ENCODE measurements around the gene HDGFL2.
"Not testable (repeated sequence)": the region's sequence is repeated elsewhere in the genome, so short reads cannot be mapped to it uniquely, and the experiment has no call there.

Gene HDGFL2

DNA sequence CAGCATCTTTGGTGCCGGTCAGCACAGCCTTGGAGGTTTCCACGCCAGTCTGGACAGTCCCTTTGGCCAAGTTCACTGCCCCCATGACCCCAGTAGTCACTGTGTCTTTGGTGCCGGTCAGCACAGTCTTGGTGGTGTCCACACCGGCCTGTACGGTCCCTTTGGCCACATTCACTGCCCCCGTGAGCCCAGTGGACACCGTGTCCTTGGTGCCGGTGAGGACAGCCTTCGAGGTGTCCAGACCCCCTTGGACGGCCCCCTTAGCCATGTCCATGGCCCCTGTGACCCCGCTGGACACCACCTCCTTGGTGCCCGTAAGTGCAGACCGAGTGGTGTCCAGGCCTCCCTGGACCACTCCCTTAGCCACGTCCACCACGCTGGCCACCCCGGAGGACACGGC is 41.2 kb downstream of the HDGFL2 start:
- no peak for DNase-seq (ENCODE audit: low read depth in 2 of 2)

DNA sequence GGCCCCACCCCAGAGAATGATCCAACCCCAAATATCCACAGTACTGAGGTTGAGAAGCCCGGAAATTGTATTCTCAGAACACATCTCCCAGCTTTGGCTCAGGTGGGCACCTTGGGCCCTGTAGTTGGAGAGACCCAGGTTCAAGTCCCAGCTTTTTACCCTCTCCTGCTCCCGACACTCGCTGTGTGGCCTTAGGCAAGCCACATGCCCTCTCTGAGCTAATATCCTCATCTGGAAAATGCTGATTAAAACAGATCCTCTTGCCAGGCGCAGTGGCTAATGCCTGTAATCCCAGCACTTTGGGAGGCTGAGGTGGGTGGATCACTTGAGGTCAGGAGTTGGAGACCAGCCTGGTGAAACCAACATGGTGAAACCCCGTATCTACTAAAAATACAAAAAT is 43.6 kb downstream of the HDGFL2 start:
- no peak for DNase-seq (ENCODE audit: low read depth in 2 of 2)

DNA sequence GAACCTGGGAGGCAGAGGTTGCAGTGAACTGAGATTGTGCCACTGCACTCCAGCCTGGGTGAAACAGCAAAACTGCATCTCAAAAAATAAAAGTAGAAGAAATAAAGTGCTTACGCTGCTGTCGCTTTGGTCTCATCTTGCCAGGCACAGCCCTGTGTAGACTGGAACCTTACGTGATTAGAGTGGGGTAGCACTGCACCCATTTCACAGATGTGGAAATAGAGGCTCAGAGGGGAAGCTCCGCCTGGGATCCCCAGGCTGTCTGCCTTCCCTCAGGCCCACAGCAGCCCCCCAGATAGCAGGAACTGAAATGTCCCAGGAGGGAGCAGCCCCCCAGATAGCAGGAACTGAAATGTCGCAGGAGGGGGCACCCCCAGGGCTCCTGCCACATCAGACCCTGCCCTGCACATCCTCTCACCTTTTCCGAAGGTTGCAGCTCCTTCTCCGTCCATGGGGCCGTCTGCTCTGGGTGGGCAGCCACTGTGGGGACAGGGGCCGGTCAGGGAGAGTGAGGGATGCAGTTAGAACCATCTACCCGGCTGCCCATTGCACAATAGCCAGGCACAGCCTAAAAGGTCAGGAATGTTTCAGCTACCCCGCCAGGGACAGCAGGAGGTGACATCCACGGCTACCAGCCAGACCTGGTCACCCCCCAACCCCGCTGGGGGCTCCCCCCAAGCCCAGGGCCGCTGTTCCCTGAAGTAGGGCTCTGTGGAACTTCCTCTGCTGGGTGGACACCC is 44.3 kb downstream of the HDGFL2 start:
- DNase-seq (ENCODE audit: low read depth in 2 of 2), result no peak

DNA sequence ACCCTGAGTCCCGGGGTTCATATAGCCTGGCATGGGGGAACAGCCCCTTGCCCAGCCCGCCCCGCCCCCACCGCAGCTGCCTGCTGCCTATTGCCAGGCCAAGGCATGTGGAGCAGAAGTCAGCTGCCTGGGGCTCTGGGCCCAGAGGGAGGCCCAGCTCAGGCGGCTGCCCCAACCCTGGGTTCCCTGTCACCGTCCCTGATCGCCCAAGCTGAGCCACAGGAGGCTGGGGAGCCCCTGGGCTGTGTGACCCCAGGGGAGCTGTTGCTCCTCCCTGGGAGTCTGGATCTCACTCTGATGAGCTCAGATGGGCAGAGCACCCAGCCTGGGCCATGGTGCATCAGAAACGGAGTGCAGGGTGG is 44.8 kb downstream of the HDGFL2 start:
- no peak for DNase-seq (ENCODE audit: low read depth in 2 of 2)

DNA sequence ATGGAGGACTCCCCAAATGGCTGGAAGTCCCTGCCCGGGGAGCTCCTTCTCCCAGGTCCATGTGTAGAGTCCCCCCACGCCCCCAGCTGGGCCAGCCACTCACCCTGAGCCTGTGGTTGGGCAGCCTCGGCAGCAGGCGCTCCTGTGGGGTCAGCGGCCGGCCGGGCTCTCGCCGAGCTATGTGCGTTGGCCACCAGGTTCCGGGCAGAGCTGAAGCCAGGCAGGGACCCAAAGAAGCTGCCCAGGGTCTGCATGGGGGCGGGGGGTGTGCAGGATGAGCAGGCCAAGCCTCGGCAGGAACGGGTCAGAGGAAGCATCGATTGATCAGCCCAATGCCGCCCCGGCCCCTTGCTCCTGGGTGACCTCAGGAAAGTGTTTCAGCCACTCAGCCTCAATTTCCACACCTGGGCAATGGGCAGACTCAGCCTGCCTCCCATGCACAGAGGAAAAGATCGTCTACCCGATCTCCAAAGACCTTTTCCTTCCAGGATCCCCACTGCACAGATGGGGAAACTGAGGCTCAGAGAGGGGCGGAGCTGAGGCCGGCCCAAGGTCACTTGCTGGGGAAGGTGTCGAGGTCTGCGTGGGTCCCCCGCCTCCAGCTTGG is 45.5 kb downstream of the HDGFL2 start:
- DNase-seq (ENCODE audit: low read depth in 2 of 2), result no peak

DNA sequence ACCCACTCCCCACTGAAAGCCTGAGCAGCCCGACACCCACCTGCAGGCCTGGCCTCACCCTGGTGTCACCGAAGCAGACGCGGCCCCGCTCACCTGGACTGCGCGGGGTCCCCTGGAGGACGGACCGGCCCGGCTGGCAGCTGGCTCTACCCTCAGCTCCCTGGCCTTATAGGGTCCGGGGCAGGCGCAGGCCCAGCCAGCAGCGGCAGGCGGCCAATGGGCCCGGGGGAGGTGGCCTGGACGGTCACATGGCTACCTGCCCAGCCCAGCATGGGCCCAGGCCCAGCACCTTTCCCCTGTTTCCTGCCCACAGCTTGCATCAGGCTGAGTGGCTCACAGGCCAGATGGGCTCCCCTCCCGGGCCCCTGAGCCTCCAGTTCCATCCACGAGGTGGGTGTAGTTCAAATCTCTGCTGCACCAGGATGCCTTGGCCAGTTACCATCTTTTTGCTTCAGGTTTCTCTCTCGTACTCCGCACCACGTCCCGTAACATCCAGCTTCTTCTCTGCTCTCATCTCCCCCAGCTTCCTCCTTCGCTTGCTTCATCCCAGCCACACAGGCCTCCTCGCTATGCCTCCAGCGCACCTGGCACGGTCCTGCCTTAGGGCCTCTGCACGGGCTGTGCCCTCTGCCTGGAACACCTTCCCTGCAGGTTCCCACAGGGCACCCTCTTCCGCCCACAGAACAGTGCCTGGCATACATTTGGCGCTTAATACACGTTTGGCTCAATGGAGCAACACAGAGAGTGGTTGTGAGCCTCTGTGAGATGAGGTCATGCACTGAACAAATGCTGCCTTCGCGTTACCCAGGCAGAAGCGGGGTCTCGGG is 46.5 kb downstream of the HDGFL2 start, which contains the start of gene PLIN4:
TSS of gene PLIN4 (minus strand) at position 142 of the 827 bp plus-strand sequence. CDS start 214 bp downstream, outside the sequence.
- DNase-seq (ENCODE audit: low read depth in 2 of 2), result no peak

DNA sequence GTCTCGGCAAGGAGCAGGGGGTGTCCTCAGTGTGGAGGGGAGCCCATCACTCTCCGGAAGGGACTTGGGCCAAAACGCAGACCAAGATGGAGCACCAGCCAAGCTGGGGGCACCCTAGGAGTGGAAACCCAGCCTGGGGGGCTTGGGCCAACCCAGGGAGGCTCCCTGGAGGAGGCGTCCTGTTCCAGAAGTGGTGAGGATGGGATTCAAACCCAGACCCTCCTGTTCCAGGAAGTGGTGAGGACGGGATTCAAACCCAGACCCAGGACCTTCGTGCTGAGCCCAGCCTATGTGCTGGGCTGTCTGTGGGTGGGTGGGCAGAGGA is 47.0 kb downstream of the HDGFL2 start:
- DNase-seq (ENCODE audit: low read depth in 2 of 2), result no peak

DNA sequence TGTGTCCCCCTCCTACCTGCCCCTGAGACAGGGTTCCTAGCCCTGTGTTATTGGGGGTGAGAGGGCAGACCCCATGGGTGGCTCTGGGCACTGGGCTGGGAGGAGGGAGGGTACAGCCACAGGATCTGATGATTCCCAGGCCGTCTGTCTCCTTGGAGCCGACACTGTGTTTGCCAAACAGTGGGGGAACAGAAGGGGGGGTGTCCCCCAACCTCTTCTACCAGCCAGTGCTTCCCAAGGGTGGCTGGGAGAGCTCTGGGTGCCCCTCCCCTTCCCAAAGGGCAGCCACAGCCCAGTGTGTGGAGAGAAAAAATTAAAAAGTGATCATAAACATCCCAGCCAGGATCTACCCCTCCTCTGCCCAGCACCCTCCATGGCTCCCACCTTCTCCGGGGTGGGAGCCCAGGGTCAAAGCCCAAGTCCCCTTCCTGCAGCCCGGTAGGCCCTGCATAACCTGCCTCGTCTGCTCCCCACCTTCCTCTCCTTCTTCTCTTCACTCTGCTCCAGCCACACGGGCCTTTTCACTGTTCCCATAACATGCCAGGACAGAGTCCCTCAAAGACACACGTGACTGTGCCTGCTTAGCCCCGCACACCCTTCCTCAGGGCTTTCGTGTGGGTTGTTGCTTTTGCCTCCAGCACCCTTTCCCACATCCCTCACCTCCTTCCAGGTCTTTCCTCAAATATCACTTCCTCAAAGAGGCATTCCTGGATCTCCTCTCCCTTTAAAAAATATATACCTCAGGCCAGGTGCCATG is 47.6 kb downstream of the HDGFL2 start:
- DNase-seq (ENCODE audit: low read depth in 2 of 2), result no peak

DNA sequence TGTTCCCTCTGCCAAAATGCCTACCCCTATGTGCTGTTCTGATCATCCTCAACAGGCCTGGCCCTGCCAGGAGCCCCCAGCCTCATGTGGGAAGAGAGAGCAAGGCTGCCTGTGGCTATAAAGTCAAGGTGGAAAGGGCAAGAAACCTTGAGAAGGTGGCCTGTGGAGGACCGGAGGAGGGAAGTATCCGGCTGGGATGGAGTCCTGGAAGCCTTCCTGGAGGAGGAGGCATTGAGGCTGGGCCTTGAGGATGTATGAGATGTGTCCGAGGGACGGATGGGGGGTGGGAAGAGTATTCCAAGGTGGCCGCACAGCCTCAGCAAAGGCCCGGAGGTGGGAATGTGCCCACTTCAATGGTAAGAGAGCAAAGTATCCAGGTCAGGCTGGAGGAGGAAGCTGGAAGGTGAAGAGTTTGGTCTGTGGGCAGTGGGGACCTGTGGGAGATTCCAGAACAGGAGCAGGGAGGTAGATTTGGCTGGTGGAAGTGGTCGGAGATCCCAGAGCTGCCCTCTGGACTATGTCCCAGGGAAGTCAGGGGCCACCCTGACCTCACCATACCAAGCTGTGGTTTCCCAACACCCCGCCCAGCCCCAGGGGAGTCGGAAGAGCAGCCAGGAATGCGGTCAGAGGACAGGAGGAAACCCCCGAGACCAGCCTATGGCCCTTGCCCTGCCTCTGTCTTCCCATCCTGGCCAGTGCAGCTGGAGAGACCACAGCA is 49.2 kb downstream of the HDGFL2 start:
- no peak for DNase-seq (ENCODE audit: low read depth in 2 of 2)

DNA sequence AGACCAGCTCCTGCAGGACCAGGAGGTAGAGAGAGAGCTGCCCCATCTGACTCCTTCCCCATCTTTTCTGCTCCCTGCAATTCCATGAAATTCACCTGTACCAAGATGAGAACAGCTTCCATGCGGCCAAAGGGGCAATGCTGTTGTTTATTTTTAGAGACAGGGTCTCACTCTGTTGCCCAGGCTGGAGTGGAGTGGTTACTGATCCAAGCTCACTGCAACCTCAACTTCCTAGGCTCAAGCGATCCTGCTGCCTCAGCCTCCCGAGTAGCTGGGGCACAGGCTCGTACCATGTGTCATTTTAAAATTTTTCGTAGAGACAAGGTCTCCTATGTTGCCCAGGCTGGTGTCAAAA is 49.8 kb downstream of the HDGFL2 start:
- no peak for DNase-seq (ENCODE audit: low read depth in 2 of 2)

DNA sequence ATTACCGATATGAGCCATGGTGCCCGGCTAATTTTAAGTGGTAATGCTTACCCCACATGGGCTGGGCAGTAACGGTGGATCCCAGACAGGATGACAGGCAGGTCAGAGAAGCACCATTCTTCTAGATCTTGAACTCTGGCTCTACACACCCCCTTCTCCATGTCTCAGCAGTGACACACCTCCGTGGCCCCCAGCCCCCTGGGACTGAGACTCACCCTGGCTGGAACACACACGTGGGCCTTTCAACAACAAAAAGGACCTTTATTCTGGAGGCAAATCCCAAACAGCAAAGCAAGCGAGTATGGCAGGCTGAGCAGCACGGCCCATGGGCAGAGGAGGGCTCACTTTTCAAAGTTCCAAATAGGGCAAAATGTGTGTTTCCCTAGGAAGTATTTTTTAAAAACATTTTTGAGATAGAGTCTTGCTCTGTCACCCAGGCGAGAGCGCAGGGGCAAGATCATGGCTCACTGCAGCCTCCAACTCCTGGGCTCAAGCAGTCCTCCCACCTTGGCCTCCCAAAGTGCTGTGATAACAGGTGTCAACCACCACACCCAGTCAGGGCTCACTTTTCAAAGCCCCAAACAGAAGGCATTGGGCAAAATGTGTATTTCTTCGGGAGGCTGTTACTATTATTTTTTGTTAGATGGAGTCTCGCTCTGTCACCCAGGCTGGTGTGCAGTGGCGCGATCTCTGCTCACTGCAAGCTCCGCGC is 50.4 kb downstream of the HDGFL2 start:
- DNase-seq (ENCODE audit: low read depth in 2 of 2), result no peak

DNA sequence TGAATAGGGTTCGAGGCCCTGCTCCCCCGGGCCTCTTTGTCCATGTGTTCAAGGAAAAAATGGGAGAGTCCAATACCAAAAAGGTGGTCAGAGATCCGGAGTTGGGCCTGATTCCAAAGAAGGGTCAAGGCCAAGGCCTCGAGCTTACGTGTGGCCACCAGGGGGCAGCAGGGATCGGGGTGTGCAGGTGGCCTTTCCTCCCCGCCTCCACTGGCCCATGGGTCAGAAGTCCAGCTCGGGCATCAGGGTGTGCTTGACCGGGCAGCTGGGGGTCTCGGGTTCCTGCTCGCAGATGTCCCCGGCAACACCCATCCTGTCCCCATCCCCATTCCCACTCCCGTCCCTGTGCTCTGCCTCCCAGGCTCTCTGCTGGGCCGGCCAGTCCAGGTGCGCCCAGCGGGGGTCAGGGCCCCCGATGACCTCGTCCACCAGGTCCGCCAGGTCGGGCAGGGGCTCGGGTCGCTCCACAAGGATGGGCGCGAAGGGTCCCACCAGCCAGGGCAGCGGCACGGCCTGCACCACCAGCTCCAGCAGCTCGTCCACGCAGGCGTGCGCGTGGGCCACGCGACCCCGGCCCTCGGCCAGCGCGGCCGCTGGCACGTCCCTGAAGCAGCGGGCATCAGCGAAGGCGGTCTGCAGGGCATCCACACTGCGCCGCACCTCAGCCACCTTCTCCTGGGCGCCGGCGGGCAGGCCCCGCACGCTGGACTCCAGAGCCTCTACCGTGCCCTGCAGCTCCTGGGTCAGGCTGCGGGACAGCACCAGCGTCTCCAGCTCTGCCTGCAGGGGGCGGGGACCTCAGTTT is 51.4 kb downstream of the HDGFL2 start:
- DNase-seq (ENCODE audit: low read depth in 2 of 2), result no peak

DNA sequence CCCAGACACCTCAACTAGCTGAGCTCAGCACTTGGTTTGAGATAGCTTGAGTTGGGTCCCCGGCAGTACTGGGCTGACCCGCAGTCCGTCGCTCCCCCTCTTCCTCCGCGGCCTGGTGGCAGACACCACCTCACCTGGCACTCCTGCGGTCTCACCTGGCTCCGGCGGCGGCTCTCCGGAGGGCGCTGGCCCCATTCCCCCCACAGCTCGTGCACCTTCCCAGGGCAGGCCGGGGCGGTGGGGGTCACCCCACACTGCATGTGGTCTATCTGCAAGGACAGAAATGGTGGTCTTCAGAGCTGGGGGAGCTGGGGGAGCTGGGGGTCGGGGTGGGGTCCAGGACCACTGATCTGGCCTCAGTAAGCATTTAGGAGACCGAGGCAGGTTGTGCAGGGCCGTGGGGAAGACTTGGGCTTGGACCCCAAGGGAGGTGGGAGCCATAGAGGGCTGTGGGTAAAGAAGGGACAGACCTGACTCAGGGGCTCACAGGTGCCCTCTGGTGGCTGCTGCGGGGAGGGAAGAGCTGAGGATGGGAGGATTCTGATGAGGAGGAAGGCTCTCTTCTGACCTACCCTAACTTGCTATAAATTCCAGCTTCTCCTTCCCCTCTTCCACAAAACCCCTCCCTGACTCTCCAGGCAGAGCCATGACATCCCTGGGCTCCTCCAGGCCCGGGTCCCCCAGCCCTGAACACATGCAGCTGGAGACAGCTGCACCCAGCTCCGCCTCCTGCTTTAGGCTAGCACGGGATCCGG is 52.9 kb downstream of the HDGFL2 start:
- DNase-seq (ENCODE audit: low read depth in 2 of 2), result peak; percentile 31 to 39

DNA sequence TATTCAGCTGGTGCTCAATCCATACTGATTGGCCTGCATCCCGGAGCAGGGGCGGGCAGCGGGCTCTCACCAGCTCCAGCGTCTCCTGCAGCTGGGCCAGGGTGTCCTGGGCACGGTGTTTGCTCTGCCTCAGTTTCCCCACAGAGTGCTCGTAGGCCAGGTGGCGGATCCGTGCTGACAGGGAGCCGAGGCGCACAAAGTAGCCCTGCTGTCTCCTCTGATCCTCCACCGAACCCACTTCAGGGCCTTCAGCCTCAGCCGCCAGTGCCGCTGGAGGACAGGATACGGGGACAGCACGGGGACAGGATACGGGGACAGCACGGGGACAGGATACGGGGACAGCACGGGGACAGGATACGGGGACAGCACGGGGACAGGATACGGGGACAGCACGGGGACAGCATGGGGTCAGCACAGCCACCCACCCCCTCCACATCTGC is 53.5 kb downstream of the HDGFL2 start:
- no peak for DNase-seq (ENCODE audit: low read depth in 2 of 2)

DNA sequence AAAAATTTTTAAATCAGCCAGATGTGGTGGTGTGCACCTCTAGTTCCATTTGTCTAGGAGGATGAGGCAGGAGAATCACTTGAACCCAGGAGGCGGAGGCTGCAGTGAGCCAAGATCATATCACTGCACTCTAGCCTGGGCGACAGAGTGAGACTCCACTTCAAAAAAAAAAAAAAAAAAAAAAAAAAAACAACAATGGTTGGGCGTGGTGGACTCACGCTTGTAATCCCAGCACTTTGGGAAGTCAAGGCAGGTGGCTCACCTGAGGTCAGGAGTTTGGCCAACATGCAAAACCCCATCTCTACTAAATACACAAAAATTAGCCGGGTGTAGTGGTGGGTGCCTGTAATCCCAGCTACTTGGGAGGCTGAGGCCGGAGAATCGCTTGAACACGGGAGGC is 55.3 kb downstream of the HDGFL2 start:
- DNase-seq (ENCODE audit: low read depth in 2 of 2), result not testable (repeated sequence)

DNA sequence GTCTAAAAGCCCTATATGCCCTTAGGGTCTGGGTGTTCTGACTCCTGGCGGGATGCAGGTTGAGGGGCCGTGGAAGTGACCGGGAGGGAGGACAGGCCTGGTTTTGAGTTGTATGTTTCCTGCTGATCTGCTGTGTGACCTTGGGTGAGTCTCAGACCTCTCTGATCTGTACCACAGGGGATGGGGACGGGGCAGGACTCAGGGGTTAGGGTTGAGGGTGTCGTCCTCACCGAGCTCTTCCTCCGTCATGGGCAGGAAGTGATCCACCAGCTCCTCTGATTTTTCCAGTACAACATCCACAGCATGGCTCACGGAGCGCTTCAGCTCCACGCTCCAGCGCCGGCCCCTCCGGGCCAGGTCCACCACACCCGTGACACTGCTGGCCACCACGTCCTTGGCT is 56.7 kb downstream of the HDGFL2 start:
- no peak for DNase-seq (ENCODE audit: low read depth in 2 of 2)

DNA sequence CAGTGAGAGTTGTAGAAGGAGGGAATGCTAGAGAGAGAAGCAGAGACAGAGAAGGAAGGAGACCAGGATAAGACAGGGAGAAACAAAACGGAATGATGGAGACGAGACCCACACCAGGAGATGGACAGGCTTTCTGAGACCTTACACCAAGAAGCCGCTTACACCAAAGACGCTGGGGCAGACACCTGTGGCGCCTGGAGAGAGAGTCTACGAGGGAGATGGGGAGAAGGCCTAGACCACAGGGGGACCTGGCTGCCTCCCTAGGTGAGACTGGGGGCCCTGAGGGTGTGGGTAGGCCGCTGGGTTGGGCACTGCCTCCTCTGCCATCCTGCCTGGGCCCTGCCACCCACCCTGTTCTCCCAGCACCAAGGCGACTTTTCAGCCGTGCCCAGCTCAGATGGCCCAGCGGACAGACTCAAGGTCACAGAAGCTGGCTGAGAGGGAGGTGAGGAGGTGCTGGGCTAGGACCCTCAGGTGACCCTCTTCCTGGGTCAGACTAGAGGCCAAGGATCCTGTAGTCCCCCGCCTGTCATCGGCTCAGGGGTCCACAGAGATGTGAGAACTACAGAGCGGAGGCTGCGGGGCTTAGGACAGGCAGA is 57.9 kb downstream of the HDGFL2 start:
- no peak for DNase-seq (ENCODE audit: low read depth in 2 of 2)

DNA sequence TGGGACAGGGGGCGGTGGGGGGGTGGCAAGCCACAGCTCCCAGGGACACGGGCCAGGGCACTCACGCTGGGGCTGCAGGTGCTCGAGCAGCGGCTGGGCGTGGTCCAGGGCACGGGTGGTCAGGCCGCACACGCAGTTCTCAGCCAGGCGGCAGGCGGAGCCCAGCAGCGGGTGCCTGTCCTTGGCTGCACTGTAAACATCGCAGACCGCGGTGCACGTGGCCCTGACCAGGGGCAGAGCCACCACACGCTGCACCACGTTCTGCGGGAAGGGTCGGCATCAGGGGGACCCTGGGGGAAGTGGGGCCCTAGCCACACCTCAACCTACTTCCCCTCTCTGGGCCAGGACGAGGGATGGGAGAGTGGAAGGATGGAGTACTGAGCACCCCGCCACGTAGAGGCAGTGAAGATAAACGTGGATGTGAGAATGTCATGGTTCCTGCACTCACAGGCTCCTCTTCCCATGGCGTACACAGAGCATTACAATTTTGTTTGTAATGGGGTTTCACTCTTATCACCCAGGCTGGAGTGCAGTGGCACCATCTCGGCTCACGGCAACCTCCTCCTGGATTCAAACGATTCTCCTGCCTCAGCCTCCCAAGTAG is 59.6 kb downstream of the HDGFL2 start:
- no peak for DNase-seq (ENCODE audit: low read depth in 2 of 2)

DNA sequence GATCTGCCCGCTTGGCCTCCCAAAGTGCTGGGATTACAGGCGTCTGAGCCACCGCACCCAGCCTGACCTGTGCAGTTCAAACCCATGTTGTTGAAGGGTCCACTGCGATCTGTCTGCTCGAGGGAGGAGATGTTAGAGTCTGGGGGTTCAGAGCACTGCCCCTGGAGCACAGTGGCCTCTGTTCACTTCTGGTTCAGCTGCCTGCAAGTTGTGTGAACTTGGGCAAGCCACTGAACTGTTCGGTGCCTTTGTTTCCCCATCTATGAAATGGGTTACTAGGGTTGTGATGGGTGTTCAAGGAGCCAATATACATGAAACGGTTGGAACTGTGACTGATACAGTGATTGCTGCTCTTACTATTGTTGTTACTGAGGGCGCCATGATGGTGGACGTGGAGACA is 61.2 kb downstream of the HDGFL2 start:
- no peak for DNase-seq (ENCODE audit: low read depth in 2 of 2)

All from stimulated activated CD8-positive, alpha-beta memory T cell treated with anti-CD3 and anti-CD28 coated beads, Interleukin-7, amount 100 ng/mL, for 4 hours (primary cell).